GM21737 (cell line): ENCODE measurements around the gene SSH2.
"Not testable (repeated sequence)": the region's sequence is repeated elsewhere in the genome, so short reads cannot be mapped to it uniquely, and the experiment has no call there.

Experiments used
- ATAC-seq: cut with Tn5 transposase; IDR thresholded peaks from one replicate; pipeline ENCODE4 v1.9.1; 2021; ENCODE audit warnings: mild to moderate bottlenecking, moderate library complexity; ENCODE audit not compliant: unreplicated experiment

SSH2 gene

GRCh38 chr17:29747660-29748059 is 182.4 kb downstream of the SSH2 start:
- no peak for ATAC-seq

GRCh38 chr17:29746669-29747068 is 183.4 kb downstream of the SSH2 start:
- ATAC-seq, result no peak

- no peak for ATAC-seq
Observed at GRCh38 chr17:29744121-29744520, 185.9 kb downstream of the SSH2 start.

GRCh38 chr17:29742210-29742513 is 187.9 kb downstream of the SSH2 start:
- no peak for ATAC-seq

GRCh38 chr17:29740017-29740416 is 190.0 kb downstream of the SSH2 start:
- ATAC-seq, result no peak

- ATAC-seq, result no peak
Observed at GRCh38 chr17:29734640-29735039, 195.4 kb downstream of the SSH2 start.

GRCh38 chr17:29733166-29733565 is 196.9 kb downstream of the SSH2 start:
- ATAC-seq, result no peak

GRCh38 chr17:29732613-29733012 is 197.4 kb downstream of the SSH2 start:
- no peak for ATAC-seq

- ATAC-seq, result no peak
Observed at GRCh38 chr17:29732209-29732608, 197.8 kb downstream of the SSH2 start.

- no peak for ATAC-seq
Observed at GRCh38 chr17:29731589-29731929, 198.5 kb downstream of the SSH2 start.

GRCh38 chr17:29728490-29728889 is 201.5 kb downstream of the SSH2 start:
- ATAC-seq, result no peak

GRCh38 chr17:29726715-29727252 is 203.2 kb downstream of the SSH2 start:
- ATAC-seq, result no peak

GRCh38 chr17:29725408-29725807 is 204.6 kb downstream of the SSH2 start:
- ATAC-seq, result not testable (repeated sequence)

- peak; percentile 46 for ATAC-seq
Observed at GRCh38 chr17:29723278-29724047, 206.6 kb downstream of the SSH2 start.

- ATAC-seq, result peak; percentile 66
Observed at GRCh38 chr17:29722411-29723198, 207.4 kb downstream of the SSH2 start.

- no peak for ATAC-seq
Observed at GRCh38 chr17:29720551-29720950, 209.5 kb downstream of the SSH2 start.

- no peak for ATAC-seq
Observed at GRCh38 chr17:29719469-29719868, 210.6 kb downstream of the SSH2 start.

GRCh38 chr17:29718446-29719039 is 211.5 kb downstream of the SSH2 start:
- ATAC-seq, result no peak

- no peak for ATAC-seq
Observed at GRCh38 chr17:29717817-29718216, 212.2 kb downstream of the SSH2 start.

GRCh38 chr17:29716566-29716965 is 213.5 kb downstream of the SSH2 start:
- no peak for ATAC-seq

- ATAC-seq, result no peak
Observed at GRCh38 chr17:29715680-29716079, 214.3 kb downstream of the SSH2 start.

GRCh38 chr17:29714146-29714545 is 215.9 kb downstream of the SSH2 start:
- ATAC-seq, result no peak
